DOHH2 (cell line): ENCODE measurements around the gene CTSZ.

Experiments
- H3F3A ChIP-seq: fragments of 200-600 bp; sonication (generic), shearing (Covaris generic); 2 replicates; pipeline ENCODE4 v1.6.0; 2016; ENCODE audit warnings: antibody characterized with exemption, mild to moderate bottlenecking; ENCODE audit not compliant: control insufficient read depth, insufficient read depth
- H3K27ac ChIP-seq: fragments of 200-600 bp; sonication (generic); 2 replicates; pipeline ENCODE4 v1.5.1; 2014; ENCODE audit warnings: low read depth, mild to moderate bottlenecking, low read length, moderate library complexity
- H3K27me3 ChIP-seq: fragments of 200-600 bp; sonication (generic); 2 replicates; pipeline ENCODE4 v1.6.1; 2014; ENCODE audit warnings: mild to moderate bottlenecking, low read length, mixed read lengths; ENCODE audit not compliant: control insufficient read depth
- H3K36me3 ChIP-seq: fragments of 200-600 bp; sonication (generic); 2 replicates; pipeline ENCODE4 v1.6.1; 2014; ENCODE audit warnings: mild to moderate bottlenecking, low read length, moderate library complexity, mixed read lengths; ENCODE audit not compliant: control insufficient read depth
- H3K4me1 ChIP-seq: fragments of 200-600 bp; sonication (generic); 2 replicates; pipeline ENCODE4 v1.6.1; 2014; ENCODE audit warnings: mild to moderate bottlenecking, low read length, mixed read lengths; ENCODE audit not compliant: control insufficient read depth
- H3K4me2 ChIP-seq: fragments of 200-600 bp; sonication (generic); 2 replicates; pipeline ENCODE4 v1.6.0; 2014; ENCODE audit warnings: mild to moderate bottlenecking, low read length, moderate library complexity
- H3K4me3 ChIP-seq: fragments of 200-600 bp; sonication (generic); 2 replicates; pipeline ENCODE4 v1.5.1; 2014; ENCODE audit warnings: mild to moderate bottlenecking, low read length, mixed read lengths
- H3K79me2 ChIP-seq: fragments of 200-600 bp; sonication (generic); 2 replicates; pipeline ENCODE4 v1.6.1; 2014; ENCODE audit warnings: mild to moderate bottlenecking, low read length, mixed read lengths; ENCODE audit not compliant: control insufficient read depth
- H3K9me2 ChIP-seq: fragments of 200-600 bp; sonication (generic); replicated peaks from 2 replicates; pipeline ENCODE4 v1.6.1; 2014; ENCODE audit warnings: mild to moderate bottlenecking, low read length, mixed read lengths; ENCODE audit not compliant: control insufficient read depth
- H3K9me3 ChIP-seq: fragments of 200-600 bp; sonication (generic); 2 replicates; pipeline ENCODE4 v1.6.1; 2014; ENCODE audit warnings: antibody characterized with exemption, low read length, mixed read lengths; ENCODE audit not compliant: control insufficient read depth, insufficient read depth
- H4K20me1 ChIP-seq: fragments of 200-600 bp; sonication (generic); 2 replicates; pipeline ENCODE4 v1.6.0; 2014; ENCODE audit warnings: low read depth, mild to moderate bottlenecking, antibody characterized with exemption, low read length, moderate library complexity; ENCODE audit not compliant: control insufficient read depth, insufficient read depth
- CTCF ChIP-seq: fragments of 200-600 bp; sonication (generic); IDR thresholded peaks from one replicate; pipeline ENCODE4 v1.5.1; 2014; ENCODE audit warnings: antibody characterized with exemption, mild to moderate bottlenecking, low read depth, low read length; ENCODE audit not compliant: poor library complexity, severe bottlenecking
- EZH2phosphoT487 ChIP-seq: fragments of 200-600 bp; sonication (generic); IDR thresholded peaks from 2 replicates; pipeline ENCODE4 v1.6.1; 2017; ENCODE audit warnings: borderline replicate concordance, mild to moderate bottlenecking, antibody characterized with exemption, low read length, moderate library complexity, mixed read lengths

The CTSZ gene

GRCh38 chr20:58978351-58979190, 28.5 kb downstream of the CTSZ start:
- H3K9me3 ChIP-seq = no peaks in the 10 kb centered on the region
- no peak overlapping the region for H3K4me3 ChIP-seq
- peaks cover 41% of the 10 kb centered on the region for H3K4me1 ChIP-seq
- H3K27me3 ChIP-seq = no peaks in the 10 kb centered on the region
- no peaks in the 10 kb centered on the region for H3K9me2 ChIP-seq
- H3K4me2 ChIP-seq = peak overlapping the region; percentile 5
- no peak for TF ChIP-seq CTCF
- no peak for TF ChIP-seq EZH2phosphoT487
- H3K36me3 ChIP-seq = peaks cover 4% of the 10 kb centered on the region; the same call in 1 of the 2 replicates
- no peaks in the 10 kb centered on the region for H4K20me1 ChIP-seq
- peaks cover 5% of the 10 kb centered on the region; the same call in 1 of the 2 replicates for H3F3A ChIP-seq
- peaks cover 22% of the 10 kb centered on the region for H3K79me2 ChIP-seq
- no peak overlapping the region for H3K27ac ChIP-seq

- H3K4me2 ChIP-seq = no peak overlapping the region
- H3K36me3 ChIP-seq = no peaks in the 10 kb centered on the region
- H3K27ac ChIP-seq = no peak overlapping the region
- peaks cover 26% of the 10 kb centered on the region for H3K4me1 ChIP-seq
- H3K4me3 ChIP-seq = no peak overlapping the region
- no peaks in the 10 kb centered on the region for H3K9me2 ChIP-seq
- H3F3A ChIP-seq = peaks cover 5% of the 10 kb centered on the region; the same call in 1 of the 2 replicates
- H3K79me2 ChIP-seq = no peaks in the 10 kb centered on the region
- H3K27me3 ChIP-seq = no peaks in the 10 kb centered on the region
- TF ChIP-seq EZH2phosphoT487 (no peak), CTCF (no peak)
- no peaks in the 10 kb centered on the region for H4K20me1 ChIP-seq
- no peaks in the 10 kb centered on the region for H3K9me3 ChIP-seq
These were observed 30.9 kb downstream of the CTSZ start for GRCh38 chr20:58976061-58976730.

DNA sequence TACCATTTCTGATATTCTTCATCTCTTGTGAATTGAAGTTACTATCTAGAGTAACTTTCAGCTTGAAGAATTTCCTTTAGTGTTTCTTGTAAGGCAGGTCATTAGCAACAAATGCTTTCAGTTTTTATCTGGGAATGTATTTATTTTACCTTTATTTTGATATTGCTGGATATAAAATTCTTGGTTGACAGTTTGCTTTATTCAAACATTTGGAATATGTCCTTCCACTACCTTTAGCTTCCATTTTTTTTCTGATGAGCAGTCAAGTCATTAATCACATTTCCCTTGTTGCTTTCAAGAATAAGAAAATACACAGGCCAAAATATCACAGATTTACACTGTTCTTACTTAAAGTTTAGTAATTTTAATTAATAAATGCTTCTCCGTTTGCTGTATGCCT, 31.7 kb downstream of the CTSZ start:
- Histone ChIP-seq H3K36me3 (no peaks in the 10 kb centered on the region), H4K20me1 (no peaks in the 10 kb centered on the region), H3K27me3 (no peaks in the 10 kb centered on the region), H3K4me1 (peaks cover 26% of the 10 kb centered on the region), H3K4me3 (no peak overlapping the region), H3K27ac (no peak overlapping the region), H3K4me2 (no peak overlapping the region), H3F3A (peaks cover 5% of the 10 kb centered on the region; the same call in 1 of the 2 replicates), H3K9me2 (no peaks in the 10 kb centered on the region), H3K9me3 (no peaks in the 10 kb centered on the region), H3K79me2 (no peaks in the 10 kb centered on the region)
- TF ChIP-seq CTCF = no peak
- no peak for TF ChIP-seq EZH2phosphoT487
